Activated naive CD4-positive, alpha-beta T cell treated with anti-CD3 and anti-CD28 coated beads, Interleukin-2, amount 50 U/mL, for 16 hours (primary cell): Measurements from ENCODE around the gene ETV3.
"Not testable (repeated sequence)": the region's sequence is repeated elsewhere in the genome, so short reads cannot be mapped to it uniquely, and the experiment has no call there.

Experiments used
- DNase-seq: peaks from one replicate; pipeline ENCODE4 v3.0.0-alpha.2; 2020

The ETV3 gene

DNA sequence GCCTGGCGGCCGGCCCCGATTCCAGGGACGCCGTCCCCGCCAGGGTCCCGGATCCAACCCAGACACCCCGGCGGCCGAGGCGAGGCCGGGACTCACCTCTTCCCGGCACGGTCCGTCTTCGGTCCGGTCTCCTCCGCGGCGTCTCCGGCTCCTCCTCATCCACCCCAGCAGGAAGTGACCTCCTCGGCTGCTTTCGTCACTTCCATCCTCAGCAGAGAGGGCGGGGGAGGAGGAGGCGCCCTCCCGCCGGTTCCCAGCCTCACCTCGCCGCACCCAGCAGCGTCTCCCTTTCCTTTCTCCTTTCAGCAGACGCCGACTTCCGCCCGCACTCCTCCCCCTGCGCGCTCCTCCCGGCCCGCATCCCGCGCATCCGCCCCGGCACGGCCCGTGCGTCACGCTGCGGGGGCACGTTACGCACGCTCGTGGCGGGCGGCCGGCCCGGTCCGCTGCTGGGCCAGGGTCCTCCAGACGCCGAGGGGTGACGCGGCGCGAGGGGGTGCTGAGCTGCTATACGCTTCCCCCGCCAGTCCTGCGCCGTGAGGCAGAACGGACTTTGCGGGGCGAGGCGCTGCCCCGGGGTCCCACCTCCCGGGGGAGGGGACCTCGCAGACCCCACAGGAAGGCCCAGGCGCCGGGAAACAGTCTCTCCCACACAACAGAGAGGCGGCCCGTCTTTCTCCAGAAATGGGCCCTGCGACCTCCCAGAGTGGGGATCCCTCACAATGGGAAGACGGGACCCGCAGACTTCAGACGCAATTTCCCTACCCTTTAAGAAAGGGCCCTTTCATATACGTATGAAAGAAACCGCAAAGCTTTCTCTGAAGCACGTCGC lies at the start of gene ETV3:
Gene ETV3, minus strand, starts transcription at position 176 of the 832 bp plus-strand sequence. CDS start 2,043 bp downstream, outside the sequence.
- peak; percentile 83 for DNase-seq

DNA sequence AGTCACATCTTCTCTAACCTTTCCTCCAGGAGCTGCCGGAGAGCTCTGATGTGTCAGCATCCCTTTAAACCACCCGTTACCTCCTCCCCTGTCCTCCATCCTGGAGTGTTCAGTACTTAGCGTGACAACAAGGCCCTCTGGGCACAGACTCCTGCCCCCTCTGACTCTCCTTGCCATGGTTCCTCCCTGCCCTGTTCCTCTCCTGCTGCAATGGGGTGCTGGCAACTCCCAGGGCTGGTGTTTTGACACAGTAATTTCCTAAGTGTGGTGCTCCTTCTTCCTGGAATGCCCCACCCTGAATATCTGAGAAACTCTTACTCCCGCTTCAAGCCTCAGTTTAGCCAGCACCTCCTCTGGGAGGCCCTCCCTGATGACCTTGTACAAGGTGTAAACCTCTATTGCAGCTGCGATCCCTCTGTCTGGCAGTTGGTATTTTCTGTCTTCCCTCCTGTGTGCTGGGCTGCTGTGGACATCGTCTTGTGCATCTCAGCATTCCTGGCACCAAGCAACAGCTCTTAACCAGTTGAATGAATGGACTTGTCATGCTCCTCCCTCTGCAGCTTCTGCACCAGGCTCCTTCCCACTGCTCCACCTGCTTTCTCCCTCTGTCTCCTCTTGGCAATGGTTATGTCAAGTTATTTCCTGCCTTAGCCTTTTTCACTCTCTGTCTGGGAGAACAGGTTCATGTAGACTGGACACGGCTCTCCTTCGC lies 48.2 kb upstream of the ETV3 start:
- DNase-seq = no peak

DNA sequence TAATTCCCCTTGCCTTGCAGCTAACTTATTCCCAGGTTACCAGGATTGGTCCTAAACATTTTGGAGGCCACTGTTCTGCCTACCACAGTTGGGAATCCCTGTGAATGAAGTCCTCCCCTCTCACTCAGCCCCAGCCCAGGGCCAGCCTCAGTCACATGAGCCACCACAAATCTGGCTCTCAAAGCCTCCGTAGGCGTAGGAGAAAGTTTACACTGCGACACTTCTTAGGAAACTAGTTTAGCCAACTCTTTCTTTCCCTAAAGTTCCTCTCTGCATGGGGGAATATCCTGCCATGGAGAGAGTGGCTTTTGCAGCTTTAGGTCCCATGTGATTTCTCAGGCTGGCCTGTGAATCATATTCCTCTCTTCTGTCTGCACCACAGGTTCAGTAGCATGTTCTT lies 45.7 kb upstream of the ETV3 start:
- no peak for DNase-seq

DNA sequence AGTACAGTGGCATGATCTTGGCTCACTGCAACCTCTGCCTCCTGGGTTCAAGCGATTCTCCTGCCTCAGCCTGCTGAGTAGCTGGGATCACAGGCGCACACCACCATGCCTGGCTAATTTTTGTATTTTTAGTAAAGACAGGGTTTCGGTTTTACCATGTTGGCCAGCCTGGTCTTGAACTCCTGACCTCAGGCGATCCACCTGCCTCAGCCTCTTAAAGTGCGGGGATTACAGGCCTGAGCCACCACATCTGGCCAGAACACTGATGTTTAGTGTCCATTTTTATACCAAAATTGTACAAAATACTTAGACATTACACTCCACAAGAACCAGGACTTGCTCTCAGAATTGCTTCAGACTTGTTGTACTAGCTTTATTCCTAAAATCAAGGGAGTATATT lies 44.2 kb upstream of the ETV3 start:
- DNase-seq = not testable (repeated sequence)

DNA sequence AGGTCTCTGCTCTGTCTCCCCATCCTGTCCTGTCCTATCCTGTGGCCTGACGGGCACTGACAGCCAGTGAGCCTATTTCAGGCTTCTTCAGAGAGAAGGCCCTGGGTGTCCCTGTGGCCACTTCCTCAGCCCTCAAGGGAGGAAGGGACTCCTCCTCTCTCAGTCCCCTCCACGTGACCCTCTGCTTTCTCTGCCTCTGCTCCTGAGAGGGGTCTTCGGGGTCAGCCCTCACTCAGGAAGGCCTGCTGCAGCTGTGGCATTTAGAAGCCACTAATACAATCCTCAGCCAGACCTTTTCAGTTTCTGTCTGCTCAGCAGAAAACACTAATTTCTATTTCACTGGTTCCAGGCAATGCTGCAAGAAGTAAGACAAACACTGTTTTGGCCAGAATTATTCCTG lies 43.6 kb upstream of the ETV3 start:
- no peak for DNase-seq

DNA sequence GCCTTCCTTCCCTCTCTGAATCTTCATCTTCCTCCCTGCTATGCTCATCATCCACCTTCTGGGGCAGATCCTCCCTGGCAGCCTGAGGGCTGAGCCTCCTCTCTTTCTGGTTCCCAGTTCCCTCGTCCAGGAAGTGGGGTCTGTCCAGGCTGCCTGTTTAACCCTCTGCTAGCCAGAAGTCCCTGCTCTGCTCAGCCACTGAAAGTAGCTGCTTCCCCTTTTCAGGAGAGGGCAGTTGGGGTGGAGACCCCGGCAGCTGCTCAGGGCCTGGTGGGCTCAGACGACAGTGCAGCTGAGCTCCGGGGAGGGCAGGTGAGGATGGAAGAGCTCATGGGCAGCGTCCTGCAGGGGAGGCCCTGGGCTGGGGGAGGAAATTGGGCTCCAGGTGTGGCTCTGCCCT lies 43.1 kb upstream of the ETV3 start:
- no peak for DNase-seq

DNA sequence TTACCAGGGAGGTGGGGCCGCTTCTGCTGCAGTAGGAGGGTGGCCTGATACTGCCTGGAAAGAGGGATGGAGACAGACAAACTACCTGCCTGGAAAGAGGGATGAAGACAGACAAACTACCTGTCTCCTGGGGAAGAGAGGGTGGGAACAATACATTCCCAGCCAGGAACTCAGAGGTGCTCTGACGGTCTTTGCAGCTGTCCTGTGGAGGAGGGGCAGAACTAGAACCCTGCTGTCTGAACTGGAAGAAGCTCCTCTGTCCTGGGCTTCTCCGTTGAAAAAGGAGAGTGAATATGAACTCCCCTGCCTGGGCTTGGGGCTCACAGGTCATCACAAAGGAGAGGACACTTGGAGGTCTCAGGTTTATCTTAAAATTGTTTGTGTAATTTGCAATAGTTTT lies 40.3 kb upstream of the ETV3 start:
- DNase-seq = no peak

DNA sequence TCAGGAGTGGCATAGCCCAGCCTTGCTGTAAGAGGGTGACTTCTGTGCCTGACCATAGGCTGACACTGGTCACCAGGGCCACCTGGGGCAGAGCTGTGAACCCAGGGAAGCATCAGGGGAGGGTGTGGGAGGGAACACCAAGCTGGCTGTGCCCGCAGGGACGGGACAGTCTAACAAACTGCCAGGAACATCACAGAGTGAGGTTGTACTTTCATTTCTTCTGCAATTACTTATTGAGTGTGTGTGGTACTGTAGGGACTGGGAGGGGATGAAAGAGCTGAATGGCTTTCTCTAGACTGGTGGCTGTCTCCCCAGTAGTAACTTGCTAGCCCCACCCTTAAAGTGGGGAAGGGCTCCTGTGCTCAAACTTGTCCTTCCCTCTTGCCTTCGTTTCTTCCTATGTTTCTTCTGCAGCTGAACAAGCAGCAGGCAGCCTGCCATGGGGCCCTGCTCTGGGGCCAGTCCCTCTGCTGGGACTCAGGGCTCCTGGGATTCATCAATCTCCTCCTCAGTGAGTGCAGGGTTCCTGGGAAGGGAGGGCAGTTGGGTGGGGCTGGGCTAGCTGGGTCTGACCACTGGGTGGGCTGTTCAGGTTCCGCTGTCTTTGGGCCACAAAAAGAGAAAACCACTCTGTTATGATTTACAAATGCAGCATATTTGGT lies 39.7 kb upstream of the ETV3 start:
- no peak for DNase-seq

DNA sequence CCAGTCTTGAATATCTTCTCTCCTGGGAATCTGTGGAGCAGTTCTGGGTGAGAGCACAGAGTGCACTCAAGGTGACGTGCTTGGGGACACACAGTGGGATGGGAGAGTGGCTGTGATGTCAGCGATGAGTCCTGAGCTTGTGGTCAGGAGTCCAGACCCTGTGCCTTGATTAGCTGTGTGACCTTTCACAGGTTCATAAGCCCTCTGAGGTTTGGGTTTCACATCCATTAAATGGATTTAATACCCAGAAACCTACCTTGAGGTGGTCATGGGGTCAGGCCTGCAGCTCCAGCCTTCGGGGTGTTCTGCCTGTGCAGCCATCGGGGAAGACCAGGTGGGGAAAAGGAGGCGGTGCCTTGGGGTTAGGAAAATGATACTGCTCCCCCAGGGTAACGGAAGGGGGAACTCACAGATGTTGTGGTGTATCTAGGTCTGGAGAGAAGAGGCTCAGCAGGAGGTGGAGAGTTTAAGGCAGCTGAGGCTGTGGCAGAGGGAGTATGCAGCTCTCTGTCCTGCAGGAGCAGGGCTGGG lies 38.5 kb upstream of the ETV3 start:
- DNase-seq = no peak

DNA sequence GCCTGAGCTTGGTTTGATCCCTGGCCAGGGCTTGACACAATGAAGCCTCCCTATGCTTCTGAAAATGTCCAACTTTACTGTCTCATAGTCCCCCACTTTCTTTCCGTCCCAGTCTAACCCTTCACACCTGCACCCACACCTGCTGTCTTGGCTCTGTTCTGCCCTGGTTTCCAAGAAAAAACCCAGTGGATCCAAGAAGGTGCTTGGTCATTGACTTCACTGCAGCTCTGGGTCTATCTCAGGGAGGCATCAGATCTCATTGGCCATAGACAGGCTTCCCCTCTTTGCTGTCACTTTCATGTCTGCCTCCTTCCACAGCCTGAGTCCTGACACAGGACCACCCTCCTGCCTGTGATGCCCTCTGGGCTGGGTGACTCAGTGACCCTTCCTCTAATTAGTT lies 37.8 kb upstream of the ETV3 start:
- DNase-seq = no peak

DNA sequence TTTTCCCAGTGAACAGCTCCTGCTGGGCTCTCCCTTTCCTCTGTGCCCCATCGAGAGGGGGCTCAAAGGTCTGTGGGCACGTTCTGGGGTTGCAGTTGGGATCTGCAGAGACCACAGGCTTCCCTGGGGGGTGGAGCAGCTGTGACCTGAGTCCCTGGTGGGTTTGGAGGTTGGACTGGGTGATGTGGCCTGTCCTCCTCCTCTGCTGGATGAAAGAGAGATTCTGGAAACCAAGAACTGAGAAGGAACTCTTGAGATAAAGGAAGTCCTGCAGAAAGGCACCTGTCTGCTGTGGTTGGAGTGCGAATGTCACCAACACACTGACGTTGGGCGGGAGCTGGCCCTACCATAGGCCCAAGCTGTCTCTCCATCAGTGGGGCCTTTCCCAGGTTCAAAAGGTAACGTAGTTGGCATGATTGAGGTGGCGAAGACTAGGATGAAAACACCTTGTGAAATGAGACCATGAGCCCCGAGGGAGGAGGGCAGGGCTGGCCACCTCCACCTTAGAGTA lies 35.8 kb upstream of the ETV3 start:
- no peak for DNase-seq

DNA sequence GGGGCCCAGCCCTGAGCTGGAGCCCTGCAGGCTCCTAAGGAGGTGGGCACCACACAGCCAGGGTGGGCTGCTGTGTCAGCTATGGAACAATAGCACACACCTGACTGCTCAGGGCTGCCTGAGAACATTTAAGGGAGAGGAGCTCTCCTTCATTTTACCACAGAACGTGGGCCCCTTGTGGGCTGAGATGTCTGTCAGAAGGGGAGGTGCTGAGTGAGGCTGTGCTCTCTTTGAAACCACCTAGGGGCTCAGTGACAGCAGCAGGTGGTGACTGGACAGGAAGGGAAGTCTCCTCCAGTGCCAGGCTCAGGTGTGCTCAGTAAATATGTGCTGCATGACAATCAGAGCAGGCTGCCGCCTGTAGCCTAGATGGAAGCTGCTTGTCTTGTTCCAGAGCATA lies 35.0 kb upstream of the ETV3 start:
- not testable (repeated sequence) for DNase-seq

DNA sequence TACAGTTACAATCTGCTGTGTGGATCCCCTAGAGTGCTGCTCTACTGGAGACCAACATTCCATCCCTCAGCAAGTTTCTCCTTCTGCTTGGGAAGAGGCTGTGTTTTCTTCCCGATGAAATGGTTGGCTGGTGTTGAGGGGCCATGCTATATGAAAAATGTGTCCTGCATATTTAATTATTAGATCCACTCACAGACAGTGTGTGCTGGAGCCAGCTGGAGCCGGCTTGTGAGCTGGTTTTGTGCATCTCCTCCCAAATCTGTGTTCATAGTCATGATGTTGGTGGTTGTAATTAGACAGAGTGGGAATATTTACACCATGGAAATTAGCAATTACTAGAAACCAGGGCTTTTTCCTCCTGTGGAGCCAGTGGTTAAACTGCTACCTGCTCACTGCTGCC lies 34.4 kb upstream of the ETV3 start:
- not testable (repeated sequence) for DNase-seq

DNA sequence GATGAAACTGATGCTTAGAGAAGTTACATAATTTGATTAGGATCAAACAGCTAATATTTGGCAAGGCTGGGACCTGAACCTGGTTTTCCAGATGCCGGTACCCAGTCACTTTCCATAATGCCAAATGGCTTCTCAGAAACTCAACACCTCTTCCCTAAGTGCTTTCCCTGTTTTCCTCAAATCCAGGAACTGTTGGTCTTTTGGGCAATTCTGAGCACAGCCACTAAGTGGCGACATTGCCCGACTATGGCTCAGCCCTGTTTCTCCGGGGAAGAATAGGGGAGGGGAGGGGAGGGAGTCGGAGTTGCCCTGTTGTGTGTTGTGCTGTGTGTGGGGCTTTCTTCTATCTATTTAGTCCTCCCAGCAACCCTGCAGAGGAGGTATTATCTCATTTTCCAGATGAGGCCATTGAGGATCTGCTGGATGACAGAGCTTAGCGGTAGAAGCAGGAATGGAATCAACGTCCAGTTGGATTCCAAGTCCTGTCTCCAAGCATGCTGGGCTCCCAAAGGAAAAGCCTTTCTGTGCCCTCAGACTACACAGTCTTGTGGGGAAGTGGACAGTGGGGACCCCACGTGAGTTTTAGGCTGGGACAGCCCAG lies 33.8 kb upstream of the ETV3 start:
- DNase-seq = not testable (repeated sequence)

DNA sequence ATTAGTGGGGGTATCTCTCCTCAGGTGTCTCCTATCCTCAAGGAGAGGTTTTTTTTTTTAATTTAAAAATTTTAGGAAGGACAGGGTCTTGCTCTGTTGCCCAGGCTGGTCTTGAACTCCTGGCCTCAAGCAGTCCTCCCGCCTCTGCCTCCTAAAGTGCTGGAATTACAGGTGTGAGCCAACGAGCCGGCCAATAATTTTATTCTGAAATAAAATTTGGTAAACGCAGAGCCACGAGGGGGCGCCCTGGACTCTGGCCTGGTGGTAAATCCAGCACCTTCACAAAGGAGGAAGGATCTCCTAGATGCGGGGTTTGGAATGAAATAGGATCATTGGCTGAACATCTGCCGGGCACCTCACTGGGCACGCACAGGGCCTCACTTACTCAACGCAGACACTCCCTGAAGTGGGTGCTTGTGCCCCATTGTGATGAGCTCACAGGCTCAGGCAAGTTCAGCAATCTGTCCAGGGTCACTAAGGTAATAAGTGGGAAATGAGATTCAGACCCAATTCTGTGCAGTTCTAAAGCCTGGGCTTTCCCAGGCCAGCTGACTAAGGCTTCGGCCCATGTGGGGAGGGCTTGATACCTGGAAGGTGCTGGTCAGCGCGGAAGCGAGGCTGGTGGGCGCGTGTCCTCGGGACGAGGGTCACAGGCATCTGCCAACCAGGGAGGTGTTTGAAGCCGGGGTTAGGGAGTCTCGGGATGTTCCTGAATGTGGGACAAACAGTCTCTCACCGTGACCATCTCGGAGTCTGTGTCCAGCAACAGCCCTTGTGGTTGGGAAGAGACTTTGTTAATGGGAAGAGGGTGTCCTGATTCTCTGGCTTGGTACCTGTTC lies 32.7 kb upstream of the ETV3 start:
- peak; percentile 39 for DNase-seq

DNA sequence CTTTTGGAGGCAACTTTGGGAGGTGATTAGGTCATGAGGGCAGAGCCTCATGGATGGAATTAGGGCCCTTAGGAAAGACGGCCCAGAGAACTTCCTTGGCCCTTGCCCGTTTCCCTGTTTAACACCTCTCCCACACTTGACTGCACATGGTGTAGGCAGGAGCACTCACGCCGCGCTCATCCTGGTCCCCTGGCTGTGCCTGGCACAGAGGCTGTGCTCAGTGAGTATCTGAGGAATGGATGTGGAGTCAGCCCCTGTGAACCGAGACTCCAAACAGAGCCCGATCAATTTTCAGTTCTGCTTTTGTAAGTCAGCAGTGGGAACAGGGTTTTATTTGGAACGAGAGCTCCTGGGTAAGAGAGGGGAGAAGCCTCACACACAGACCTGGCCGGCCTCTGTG lies 29.8 kb upstream of the ETV3 start:
- DNase-seq = no peak

DNA sequence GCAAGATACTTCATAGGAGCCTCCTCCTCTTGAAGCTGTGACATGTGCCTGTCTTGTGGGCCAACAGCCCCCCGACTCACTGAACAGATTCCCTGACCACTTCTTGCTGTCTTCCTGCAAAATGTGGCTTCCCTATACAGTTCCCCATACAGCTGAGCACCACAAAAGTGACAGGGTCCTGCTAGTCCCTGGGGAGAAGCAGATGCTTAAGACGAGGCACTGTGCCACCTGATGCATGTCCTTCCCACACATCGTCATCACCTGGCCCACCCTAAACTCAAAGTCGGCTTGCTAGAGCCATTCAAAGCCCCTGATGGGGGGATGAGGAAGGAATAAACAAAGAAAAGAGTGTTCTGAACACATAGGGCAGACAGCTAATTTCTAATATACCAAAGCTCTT lies 29.2 kb upstream of the ETV3 start:
- DNase-seq = no peak

DNA sequence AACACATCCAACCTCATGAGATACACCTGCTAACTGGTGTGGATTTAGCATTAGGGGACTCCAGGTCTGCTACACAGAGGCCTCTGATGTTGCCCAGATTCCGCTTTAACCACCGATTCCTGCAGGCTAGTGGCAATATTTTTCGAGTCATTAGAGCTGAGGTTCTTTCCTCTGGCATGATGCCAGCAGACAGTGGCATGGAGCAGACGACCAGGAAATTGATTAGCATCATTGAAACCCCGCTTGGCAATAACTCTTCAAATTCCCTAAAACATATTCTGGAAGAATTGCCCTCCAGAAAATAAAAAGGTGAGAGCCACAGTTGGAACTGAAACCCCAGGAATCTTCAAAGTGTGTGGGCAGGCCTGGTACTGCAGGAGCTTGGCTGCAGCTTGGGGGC lies 28.4 kb upstream of the ETV3 start:
- DNase-seq = no peak

DNA sequence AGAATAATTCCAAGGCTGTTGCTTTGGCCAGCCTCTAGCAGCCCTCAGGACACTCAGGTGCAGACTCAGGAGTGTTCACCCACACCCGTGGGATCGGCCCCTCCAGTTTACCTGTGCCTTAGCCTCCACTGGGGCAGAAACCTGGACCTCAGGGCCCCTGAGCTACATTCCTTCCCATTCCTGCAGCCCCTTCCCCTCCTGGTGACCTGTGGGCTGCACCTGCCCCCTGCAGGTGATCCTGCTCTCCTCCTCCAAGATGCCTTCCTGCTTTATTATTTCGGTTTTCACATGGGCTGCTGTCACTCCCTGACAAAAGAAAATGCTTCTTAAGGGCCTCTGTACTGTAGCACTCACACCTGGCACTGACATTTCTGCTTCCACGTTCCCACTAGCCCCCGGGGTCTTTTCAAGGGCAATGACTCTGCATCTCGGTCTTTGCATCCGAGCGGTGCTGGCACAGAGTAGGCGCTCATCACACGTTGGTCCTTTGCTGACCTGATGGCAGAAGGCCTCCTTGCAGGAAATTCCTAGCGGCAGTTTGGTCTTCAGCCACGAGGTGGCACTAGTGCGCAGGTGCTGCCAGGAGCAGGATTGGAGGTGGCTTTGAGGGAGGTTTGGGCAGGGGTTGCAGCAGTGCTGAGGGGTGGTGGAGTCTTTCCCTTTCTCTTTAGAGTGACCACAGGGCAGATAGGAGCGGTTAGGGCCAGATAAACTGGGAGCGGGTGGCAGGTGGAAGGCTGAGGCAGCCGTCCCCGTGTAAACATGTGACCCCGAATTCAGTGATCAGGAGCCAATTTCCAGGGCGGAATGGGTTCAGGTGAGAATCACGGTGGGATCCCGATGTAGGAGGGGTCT lies 25.3 kb upstream of the ETV3 start:
- peak; percentile 75 for DNase-seq

DNA sequence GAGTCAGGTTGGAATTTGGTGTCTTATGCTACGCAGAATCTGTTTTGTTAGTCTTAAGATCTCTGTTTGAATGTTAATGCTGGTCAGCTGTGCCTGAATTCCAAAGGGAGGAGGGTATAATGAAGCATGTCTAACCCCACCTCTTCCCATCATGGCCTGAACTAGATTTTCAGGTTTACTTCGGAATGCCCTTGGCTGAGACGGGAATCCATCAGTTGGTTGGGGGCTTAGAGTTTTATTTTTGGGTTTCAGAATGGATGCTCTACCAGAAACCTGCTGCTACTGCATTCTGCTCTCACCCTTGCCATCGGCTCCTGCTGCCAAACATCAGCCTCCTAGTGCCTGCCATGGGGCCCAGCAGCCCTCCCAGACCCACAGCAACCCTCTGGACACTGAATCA lies 24.1 kb upstream of the ETV3 start:
- no peak for DNase-seq

DNA sequence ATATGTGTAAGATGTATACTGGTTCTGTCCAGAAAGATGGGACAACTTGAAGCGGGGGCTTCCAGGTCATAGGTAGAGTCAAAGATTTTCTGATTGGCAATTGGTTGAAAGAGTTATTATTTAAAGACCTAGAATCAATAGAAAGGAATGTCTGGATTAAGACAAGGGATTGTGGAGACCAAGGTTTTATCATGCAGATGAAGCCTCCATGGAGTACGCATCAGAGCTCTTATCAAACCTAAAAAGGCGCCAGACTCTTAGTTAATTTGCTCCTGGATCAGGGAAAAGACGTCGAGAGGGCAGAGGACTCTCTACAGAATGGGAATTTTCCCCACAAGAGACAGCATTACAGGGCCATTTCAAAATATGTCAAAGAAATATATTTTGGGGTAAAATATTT lies 23.7 kb upstream of the ETV3 start:
- no peak for DNase-seq
